Activated CD8-positive, alpha-beta memory T cell treated with anti-CD3 and anti-CD28 coated beads for 1 hour (primary cell): ENCODE results near the gene GLIPR2.
"Not testable (repeated sequence)": the region's sequence is repeated elsewhere in the genome, so short reads cannot be mapped to it uniquely, and the experiment has no call there.

Source experiments
- DNase-seq, 2 donors: peaks; one replicate each; pipeline ENCODE4 v3.0.0-alpha.2; 2020; ENCODE audit warnings: low read depth in 1 of 2; ENCODE audit errors: extremely low read depth in 1 of 2

GLIPR2 gene

DNA sequence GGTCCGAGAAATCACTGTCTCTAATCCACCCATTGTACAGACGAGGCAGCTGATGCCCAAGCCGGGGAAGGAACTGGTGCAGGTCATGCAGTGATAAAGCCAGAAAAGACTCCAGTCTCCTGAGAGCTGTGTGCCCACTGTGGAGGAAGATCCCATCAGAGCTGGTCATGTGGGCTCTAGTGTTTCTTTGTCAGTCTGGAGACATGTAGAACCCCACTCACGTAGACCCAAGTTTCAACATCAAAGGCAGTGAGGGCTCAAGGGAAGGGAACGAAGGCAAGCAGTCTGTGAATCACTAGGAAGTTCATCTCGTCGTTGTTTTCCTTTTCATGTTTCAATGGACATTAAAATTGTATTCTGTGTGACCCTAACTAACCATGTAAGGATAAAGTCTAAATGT, 14.6 kb upstream of the GLIPR2 start:
- DNase-seq = no peak

DNA sequence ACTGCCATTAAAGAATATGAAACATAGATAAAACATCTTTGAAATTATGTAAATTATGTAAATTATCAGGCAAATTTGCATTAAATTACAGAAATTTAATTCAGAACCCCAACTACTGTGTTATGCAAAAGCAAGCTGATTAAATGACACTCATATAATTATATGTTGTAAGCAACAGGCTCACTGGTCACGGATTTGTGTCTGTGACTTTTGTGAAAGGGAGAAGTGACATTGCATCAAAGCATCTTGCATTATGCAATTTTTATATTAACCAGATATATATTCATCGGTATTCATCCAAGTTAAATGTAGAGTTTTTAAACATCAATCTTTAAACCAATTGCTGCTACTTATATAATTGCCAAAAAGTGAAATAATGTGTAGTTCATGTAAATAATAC, 13.0 kb upstream of the GLIPR2 start:
- no peak for DNase-seq

- DNase-seq = no peak
Measured at GRCh38 chr9:36125062-36125855, 11.3 kb upstream of the GLIPR2 start.

- DNase-seq = no peak
Measured at GRCh38 chr9:36126016-36126730, 10.4 kb upstream of the GLIPR2 start.

- no peak for DNase-seq
Measured at GRCh38 chr9:36127652-36128244, 8.8 kb upstream of the GLIPR2 start.

DNA sequence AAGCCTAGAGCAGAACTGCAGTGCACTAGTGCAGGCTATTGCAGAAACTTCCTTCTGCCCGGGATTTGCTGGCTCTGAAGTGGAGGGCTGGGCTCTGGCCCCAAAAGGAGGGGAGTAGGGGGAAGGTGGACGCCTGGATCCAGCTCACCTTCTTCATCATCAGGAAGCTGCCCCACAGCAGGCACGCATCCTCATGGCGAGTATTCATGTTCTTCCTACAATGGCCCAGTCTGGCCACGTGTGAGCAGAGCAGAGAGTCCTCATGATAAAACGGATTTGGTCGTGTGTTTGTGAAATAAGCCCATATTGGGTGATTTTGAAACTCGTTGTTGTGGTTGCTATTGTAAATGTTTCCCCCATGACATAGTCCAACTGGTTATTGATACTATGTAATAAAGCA, 8.2 kb upstream of the GLIPR2 start:
- no peak for DNase-seq

DNA sequence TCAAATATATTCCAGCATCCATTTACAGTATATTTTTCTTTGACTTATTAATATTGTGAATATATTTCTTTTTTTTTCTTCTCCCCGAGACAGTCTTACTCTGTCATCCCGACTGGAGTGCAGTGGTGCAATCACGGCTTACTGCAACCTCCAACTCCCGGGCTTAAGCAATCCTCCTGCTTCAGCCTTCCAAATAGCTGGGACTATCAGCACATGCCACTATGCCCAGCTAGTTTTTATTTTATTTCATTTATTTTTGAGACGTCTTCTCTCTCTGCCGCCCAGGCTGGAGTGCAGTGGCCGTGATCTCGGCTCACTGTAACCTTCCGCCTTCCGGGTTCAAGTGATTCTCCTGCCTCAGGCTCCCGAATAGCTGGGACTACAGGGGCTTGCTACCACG, 7.4 kb upstream of the GLIPR2 start:
- no peak for DNase-seq

- DNase-seq = not testable (repeated sequence)
Measured at GRCh38 chr9:36131666-36132065, 4.9 kb upstream of the GLIPR2 start.

DNA sequence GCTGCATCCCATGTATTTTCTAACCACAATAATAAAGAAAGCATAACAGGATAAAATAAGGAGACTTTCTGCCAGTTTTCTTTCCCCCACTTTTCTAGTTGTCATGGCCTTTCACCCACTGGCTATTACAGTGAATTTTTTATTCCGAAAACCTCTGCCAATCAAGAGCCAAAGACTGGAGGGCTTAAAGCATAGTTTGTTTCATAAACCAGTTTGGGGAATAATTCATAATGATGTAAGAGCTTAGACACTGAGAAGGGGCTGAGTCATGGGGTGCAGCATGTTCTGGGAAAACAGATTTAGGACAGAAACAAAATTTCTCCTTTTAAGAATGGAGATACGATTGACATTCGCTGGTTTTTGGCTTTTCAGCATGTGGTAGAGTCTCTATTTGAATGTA, 4.4 kb upstream of the GLIPR2 start:
- no peak for DNase-seq

DNA sequence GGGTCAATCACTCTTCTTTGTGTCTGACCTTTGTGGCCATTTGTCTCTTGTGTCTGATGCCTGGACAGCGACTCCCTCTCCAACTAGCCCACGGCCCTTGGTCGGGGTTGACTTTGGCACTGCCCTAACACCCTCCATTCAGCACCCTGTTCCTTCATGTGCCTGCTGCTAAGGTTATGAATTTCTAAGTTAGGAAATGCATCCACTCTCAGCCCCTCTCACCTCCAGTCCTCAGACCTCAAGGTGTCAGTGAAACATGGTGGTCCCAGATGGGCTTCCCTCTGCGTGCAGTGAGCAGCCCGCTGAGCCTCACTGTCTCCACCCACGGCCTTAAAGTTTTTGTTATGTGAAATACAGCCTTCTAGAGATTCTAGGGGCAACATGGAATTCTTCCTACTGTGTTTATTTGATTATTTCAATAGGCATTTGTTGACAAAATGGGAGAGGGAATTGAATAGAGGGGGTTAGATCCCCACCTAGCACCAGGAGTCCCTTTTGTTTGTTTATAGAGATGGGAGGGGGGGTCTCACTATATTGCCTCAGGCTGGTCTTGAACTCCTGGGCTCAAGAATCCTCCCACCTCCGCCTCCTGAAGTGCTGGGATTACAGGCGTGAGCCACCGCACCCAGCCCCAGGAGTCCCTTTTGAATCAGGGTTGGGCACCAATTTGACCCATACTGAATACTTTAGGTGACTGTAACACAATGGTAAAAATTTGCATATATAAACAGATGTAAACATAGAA, 1.6 kb upstream of the GLIPR2 start:
- DNase-seq = no peak

- DNase-seq = no peak
Measured at GRCh38 chr9:36135741-36136271, 727 bp upstream of the GLIPR2 start.

- no peak for DNase-seq
Measured at GRCh38 chr9:36136894-36137391, 410 bp downstream of the GLIPR2 start.

DNA sequence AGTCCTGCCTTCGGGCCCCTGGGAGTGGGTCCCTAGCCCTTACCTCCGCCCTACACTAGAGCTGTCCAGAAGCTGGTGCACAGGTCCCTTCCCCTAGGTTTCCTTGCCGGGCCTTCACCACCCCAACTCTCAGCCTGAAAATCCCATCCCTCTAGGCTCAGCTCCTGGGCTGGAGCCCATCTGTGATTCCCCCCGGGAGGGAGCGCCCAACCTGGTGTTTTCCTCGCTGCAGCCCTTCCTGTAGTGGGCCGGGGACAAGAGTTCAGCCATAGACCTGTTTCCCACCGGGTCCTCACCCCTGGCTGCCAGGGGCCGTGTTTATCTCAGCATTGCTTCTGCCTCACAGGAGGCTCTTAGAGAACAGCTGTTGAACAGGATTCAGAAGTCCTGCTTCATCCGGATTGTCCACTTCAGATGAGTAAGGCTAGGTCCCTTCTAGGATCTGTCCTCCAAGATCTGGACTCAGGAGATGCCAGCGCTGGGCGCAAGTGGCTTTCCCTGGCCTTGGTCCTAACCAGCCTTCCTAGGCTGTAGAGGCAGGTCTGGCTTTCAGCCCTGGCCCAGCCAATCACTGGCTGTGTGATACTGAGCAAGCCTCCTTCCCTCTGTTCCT, 965 bp downstream of the GLIPR2 start:
- DNase-seq = no peak

DNA sequence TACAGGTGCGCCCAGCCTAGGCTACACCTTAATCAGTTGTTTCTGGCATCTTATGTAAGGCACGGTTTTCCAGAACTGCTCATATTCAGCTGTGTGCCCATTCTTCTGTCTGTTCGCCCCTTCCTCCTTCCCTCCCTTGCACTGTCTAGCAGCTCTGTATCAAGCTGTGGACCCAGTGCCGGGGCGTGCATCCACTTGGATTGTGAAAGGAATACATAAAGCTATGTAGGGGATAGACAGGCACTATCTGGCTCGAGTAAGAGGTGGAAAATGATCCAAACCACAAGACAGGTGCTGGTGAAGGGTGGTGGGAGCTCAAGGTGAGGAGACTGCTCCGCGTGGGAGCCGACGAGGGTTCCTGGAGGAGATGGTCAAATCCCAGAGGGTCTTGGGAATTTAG, 2.0 kb downstream of the GLIPR2 start:
- DNase-seq = no peak

GRCh38 chr9:36138901-36139300, 2.4 kb downstream of the GLIPR2 start:
- no peak for DNase-seq

GRCh38 chr9:36140086-36141084, 3.9 kb downstream of the GLIPR2 start:
- DNase-seq = no peak

DNA sequence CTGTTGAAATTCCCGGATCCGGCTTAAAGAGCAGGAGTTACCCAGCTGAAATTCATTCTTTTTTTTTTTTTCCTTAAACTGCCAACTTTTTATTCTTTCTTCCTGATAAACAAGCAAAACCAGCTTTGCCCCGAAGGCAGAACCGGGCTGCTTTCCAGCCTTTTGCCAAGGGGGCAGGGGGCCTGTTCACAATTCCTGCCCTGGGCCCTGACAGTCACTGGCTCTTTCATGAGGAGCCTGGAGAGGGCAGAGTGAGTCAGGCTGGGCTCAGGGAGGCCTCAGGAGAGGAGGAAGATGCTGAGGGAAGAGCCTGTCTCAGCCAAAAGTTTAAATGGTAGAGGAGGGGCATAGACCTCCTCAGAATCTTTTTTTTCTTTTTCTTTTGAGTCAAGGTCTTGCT, 4.8 kb downstream of the GLIPR2 start:
- DNase-seq = no peak

GRCh38 chr9:36141761-36142160, 5.2 kb downstream of the GLIPR2 start:
- no peak for DNase-seq

- DNase-seq = no peak
Measured at GRCh38 chr9:36142510-36143244, 6.1 kb downstream of the GLIPR2 start.
